Measurements from ENCODE around the gene LRRC2.
"Not testable (repeated sequence)": the region's sequence is repeated elsewhere in the genome, so short reads cannot be mapped to it uniquely, and the experiment has no call there.

LRRC2 gene

DNA sequence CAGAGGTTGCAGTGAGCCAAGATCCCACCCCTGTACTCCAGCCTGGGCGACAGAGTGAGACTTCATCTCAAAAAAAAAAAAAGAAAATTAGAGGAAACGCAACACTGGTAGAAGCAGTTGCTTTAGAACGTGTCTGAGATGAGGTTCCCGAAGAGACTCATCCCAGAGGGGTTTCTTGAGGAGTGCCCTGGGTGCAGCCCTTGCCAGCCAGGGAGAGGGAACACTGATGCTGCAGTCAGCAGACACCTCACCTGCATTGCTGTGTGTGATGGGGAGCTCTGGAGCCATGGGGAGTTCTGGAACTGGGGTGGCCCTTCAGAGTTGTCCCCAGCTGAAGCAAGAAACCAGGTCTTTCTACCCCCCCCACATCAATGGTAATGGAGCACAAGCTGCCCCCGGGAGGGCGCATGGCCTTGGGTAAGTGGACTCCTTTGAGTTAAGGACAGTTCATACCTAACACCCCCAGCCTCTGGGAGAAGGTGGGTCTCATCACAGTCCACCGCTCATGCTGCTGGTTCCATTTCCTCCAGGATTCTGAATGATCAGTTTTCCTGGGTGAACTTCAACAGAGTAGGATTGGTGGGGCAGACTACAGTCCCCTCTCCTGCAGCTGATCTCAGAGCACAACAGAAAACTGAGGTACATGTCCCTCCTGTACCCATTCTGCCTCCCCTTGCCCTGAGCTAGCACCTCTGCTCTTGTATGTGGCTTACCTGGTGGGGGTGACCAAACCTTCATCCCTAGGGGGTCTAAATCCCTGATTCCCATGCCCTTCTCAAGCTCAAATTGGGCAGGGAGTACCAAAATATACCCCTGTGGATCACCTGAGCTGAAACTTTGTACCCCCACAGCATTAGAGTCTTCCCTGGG, 18.7 kb upstream of the LRRC2 start:
- DNase-seq (ENCODE audit: low read depth in 2 of 3, low spot score in 1 of 3) = no peak

DNA sequence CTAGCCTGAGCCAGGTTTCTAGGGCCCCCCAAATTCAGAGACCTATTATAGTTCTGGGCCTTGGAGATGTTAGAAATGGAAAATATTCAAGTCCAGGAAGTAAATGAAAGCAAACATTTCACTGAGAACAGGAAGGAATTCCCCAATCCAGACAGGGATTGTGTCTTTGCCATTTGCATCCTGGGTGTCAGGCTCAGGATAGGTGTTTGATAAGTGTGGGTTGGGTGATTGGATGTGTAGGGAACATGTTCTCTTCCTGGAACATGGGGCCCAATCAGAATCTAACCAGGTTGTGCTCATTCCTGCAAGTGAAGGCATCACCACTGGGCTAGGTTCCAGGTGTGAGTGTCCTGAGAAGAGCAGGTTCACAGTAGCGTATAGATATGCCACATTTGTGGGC, 14.6 kb upstream of the LRRC2 start:
- no peak for DNase-seq (ENCODE audit: low read depth in 2 of 3, low spot score in 1 of 3)

DNA sequence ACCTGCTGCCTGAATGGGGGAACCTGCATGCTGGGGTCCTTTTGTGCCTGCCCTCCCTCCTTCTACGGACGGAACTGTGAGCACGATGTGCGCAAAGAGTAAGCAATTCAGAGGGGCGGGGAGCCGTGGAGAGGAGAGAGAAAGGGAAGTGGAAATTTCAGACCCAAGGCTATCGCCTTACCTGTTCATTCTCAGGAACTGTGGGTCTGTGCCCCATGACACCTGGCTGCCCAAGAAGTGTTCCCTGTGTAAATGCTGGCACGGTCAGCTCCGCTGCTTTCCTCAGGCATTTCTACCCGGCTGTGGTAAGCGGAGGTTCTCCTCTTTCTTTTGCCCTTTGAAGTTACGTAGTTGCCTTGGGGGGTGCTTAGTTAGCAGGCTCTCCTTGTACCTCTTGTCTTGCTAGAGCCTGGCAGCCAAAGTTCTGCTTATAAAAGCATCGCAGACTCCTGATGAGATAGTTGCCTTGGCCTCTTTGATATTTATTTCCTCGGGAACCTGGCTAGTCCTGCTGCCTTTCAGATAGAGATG, 13.7 kb upstream of the LRRC2 start:
- no peak for DNase-seq (ENCODE audit: low read depth in 2 of 3, low spot score in 1 of 3)

DNA sequence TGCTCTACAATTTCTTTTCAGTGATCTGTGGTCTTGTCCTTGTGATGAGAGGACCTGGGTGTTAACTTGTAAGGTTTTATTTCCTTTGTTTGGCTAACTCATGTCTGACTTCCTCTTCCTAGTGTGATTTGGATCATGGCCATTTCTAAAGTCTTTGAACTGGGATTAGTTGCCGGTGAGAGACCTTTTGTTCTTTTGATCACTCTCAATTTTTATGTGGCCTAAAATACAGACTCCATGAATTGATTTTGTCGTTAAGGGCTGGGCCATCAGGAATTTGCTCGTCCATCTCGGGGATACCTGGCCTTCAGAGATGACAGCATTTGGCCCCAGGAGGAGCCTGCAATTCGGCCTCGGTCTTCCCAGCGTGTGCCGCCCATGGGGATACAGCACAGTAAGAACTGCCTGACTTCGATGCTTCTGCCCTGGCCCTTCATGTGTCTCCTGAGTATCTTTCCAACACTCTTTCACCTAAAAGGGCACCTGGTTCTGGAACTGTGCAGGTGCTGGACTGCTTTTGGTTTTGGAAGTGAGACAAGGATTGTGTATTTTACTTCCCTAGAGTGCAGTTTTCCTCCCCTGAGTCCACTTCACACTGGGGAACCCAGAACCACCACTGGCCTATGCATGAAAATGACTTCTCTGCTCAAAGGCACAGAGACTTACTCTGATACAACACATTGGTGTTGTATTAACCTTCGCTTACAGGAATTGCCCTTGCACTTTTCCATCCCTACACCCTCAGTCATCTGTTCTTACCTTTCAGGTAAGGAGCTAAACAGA, 13.1 kb upstream of the LRRC2 start:
- no peak for DNase-seq (ENCODE audit: low read depth in 2 of 3, low spot score in 1 of 3)

DNA sequence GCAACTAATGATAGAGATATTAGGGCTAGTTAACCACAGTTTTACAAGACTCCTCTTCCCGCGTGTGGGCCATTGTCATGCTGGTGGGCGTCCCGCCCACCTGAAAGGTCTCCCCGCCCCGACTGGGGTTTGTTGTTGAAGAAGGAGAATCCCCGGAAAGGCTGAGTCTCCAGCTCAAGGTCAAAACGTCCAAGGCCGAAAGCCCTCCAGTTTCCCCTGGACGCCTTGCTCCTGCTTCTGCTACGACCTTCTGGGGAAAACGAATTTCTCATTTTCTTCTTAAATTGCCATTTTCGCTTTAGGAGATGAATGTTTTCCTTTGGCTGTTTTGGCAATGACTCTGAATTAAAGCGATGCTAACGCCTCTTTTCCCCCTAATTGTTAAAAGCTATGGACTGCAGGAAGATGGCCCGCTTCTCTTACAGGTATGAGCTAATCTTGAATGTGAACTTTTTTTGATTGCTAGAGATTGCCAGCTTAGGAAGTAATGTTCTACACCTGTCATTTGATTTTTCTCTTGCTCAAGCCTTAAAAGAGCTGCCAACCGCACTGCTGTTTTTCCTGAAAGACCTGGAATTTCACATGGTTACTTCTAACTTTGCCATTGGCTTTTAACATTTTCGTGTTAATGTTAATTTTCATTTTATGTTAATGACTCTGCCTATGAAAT, 11.6 kb upstream of the LRRC2 start:
- DNase-seq (ENCODE audit: low read depth in 2 of 3, low spot score in 1 of 3) = not testable (repeated sequence)

DNA sequence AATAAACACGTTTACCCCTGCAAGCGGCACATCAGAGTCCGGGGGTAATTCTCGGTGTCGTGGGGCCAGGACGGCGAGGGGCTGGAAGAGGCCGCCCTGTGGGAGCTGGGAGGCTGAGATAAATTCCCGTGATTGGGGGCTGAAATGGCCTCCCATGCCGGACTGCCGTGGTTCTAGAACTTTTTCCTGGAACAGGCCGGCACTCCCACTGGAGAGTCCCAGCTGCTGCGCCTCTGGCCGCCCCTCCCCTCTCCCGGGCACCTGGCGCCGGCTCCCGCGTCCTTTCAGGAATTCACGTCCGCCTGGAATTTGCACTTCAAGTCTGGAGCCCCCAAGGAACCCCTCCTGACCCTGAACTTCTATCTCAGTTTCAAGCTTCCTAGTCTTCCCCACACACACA, 10.8 kb upstream of the LRRC2 start:
- DNase-seq (ENCODE audit: low read depth in 2 of 3, low spot score in 1 of 3) = no peak

DNA sequence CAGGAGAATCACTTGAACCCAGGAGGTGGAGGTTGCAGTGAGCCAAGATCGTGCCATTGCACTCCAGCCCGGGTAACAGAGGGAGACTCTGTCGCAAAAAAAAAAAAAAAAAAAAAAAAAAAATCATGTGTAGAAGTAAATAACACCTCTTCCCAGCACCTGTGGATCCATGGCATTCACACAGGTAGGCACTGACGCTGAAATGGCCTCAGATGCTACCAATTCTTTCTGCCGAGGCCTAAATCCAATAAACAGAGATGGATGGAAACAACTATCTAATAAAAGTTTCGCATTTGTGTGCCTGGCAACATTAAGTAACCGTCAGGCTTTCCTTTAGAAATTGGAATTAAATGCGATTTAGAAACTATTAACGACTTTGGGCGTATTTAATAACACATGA, 10.3 kb upstream of the LRRC2 start:
- DNase-seq (ENCODE audit: low read depth in 2 of 3, low spot score in 1 of 3) = no peak

DNA sequence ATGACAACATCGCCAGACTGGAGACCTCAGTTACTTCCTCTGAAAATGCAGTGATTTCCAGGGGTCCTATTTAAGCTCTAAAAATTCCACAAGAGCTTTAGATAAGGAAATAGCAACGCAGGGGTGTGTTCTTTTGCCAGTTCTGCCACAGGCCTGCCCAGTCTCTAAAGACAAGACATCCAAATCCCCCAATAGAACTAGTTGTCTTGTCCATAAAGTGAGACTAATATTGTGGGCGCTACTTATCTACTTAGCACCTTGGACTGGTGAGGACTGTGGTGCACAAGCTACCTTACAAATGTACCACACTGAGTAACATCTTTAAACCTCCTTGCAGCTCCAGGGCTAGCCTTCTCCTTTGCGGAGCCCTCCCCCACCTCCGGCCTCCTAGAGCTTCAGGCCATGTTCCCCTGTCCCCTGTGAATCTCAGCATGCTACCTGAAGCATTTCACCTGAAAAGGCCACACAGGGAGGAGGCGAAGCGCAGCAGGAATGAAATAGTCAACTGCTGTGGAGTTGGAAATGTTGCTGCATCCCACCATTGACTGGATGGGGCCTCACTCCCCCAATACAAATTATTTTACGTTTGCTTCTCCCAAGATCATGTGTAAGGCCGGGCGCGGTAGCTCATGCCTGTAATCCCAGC, 9.6 kb upstream of the LRRC2 start:
- DNase-seq (ENCODE audit: low read depth in 2 of 3, low spot score in 1 of 3) = no peak

DNA sequence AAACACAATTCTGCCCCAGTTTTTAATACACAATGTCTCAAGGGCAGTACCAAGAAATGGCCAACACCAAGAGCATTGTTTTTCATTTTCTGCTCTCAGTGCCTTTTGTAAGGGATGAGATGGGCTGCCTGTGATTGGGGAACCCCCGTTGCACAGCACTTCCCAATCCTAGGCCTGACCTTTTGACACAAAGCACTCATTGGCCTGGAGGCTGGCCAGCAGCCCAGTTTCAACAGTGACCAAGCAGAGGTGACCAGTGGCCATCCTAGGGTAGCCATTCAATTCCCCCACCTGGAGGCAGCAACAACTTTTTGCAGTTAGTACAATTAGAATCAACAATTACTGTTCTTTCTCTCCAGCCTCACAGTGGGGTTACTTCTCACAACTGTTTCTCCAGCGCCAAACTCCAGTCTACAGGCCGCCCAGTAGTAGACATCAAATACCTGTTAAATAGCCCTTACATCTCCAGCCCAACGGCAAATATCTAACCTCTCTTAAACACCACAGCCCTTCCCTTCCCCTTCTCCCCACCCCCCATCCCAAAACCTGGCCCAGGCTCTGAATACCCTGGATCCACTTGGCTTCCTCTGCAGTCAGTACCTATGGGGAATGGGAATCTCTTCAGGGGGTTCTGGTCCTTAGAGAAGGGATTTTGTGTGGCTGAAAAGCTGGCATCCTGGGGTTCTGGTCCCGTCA, 8.9 kb upstream of the LRRC2 start:
- no peak for DNase-seq (ENCODE audit: low read depth in 2 of 3, low spot score in 1 of 3)

DNA sequence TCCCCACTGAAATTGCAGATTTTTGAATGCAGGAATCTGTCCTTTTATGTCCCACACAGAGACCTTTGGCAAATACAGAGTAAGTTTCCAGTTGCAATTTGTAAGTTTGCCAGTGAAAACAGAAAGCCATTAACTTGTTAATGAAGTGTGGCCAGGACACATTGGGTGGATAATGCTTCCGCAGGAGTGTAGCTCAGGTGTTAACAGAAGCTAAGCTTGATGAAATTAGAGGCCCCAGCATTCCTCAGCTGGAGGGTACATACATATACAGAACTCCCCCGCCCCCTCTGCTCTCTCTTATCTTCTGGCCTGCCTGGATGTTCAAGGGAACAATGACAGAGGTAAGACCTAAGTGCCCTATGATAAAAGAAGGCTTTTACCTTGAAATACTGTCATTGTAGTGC, 8.1 kb upstream of the LRRC2 start:
- DNase-seq (ENCODE audit: low read depth in 2 of 3, low spot score in 1 of 3) = no peak

DNA sequence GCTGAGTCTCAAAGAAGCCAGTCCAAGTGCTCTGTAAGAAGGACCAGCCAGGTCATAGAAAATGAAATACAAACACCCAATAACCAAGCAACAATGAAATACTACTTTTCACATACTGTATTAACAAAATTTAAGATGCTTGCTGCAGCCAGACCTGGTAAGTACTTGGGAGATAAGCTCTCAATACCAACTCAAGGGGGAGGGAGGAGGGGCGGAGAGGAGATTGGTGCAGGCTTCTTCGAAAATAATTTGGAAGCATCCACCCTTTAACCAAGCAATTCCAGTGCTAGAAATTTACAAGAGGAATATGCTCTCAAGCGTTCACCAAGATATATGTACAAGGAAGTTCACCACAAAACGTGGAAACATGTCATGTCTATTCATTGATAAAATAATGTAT, 7.6 kb upstream of the LRRC2 start:
- no peak for DNase-seq (ENCODE audit: low read depth in 2 of 3, low spot score in 1 of 3)

DNA sequence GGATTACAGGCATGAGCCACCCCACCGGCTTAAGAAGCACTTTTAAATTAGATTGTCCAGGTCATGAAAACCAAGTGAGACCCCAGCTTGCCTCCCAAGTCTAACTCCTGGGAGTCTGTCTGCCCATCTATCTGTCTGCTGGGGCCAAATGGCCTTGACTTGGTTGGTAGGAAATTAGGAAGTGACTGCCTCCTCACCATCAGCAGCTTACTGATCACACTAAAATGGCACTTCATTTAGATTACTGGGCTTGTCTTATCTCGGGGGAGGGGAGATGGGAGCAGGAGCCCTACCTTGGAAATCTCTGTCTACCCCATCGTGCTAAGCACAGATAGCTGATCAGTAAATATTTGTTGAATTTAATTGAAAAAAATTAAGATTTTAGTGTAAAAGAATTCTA, 5.6 kb upstream of the LRRC2 start:
- no peak for DNase-seq (ENCODE audit: low read depth in 2 of 3, low spot score in 1 of 3)

DNA sequence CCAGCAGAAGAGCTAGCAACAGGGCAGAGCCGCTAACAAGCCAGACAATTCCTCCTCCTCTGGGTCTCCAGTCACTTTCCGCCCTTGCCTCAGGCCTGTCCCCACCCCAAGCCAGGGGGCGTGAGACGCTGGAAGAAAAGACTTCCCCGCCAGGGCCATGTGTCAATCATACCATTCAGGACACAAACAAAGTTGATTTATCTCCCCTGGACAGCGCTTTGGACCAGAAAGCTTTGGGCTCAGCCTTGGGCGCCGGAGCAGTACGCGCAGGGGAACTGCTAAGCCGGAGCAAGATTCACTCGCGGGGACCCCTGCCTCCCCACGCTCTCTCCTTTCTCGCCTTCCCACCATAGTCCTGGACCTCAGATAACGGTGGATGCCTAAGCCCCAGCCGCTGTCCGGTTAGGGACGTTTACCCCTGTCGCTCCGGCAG, 479 bp downstream of the LRRC2 start:
- no peak for DNase-seq (ENCODE audit: low read depth in 2 of 3, low spot score in 1 of 3)

DNA sequence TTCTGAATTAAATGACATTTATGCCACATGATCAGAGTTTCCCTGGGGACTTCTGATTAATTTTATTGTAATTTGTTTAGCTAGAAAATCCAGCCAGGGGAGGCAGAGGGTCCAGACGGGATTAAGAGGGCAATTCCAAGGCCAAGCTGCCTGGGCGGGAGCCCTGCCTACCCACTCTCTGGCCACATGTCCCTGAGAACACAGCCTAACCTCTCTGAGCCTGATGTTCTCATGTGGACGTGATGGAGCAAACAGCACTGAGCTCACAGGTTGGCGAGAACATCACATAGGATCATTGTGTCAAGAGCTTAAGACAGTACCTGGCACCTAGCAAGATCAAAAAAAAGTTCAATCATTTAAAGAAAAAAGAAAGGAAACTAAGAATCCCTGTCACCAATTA, 1.0 kb downstream of the LRRC2 start:
- no peak for DNase-seq (ENCODE audit: low read depth in 2 of 3, low spot score in 1 of 3)

DNA sequence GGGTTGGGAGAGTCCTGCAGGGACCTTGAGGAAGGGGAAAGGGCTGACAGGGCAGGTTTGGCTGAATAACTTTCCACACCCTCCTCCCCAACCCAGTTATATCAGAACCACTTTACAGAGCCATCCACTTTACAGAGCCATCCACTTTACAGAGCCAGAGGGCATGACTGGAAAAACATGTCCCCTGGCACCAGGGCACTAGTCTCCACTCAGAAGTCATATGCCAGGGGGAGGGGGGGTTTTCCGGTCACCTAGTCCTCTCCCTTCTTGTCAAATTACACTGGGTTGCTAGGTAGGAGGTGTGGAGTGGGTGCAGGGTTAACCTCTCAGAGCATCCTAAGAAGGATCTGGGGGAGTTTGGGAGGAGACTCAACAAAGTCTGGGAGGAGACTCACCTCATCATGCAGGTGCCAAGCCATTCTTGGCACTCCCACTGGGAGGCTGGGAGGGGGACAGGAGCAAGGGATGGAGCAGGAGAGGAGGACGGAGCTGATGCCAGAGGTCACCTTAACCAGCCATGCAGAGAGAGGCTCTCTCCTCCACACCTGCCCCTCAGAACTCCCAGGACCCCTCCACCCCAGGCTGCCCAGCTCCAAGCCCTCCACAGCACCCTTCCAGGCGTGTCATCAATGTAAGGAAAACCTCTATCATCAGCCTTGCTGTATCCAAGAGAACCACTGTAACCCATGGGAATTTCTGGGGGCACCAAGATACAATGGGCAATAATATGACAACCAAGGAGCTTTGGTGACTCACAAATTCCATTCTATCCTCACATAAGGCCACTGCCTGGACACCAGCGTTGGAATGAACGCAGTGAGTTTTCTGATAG, 1.7 kb downstream of the LRRC2 start:
- no peak for DNase-seq (ENCODE audit: low read depth in 2 of 3, low spot score in 1 of 3)

DNA sequence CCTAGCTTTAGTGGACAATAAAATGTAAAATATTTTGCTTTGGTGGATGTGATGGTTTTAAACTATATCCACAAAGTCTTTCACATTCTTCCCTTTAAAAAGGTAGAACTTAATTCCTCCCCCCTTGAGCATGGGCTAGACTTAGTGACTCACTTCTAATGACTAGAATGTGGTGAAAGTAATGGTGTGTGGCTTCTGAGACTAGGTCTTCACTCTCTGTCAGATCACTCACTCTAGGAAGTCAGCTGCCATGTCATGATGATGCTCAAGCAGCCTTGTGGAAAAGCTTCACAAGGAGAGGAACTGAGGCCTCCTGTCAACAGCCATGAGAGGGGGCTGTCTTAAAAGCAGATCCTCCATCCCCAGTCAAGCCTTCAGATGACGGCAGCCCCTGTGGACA, 4.2 kb downstream of the LRRC2 start:
- DNase-seq (ENCODE audit: low read depth in 2 of 3, low spot score in 1 of 3) = no peak

DNA sequence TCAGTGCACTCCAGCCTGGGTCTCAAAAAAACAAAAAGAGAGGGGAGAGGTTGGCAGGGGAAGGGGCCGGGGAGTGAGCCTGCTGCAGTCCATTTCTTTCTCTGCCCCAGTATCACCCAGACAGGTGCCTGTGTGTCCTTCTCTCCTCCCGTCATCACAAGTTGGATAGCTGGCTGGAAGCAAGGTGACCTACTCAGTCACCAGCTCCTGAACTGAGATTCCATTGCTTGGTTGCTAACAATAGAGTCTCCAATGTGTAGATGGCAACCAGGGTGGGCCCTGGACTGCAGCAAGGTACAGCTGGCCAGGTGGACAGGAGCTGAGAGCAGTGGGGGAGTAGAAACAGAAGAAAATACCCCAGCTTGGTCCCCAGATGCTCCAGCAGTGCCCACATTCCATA, 4.6 kb downstream of the LRRC2 start:
- DNase-seq (ENCODE audit: low read depth in 2 of 3, low spot score in 1 of 3) = no peak

DNA sequence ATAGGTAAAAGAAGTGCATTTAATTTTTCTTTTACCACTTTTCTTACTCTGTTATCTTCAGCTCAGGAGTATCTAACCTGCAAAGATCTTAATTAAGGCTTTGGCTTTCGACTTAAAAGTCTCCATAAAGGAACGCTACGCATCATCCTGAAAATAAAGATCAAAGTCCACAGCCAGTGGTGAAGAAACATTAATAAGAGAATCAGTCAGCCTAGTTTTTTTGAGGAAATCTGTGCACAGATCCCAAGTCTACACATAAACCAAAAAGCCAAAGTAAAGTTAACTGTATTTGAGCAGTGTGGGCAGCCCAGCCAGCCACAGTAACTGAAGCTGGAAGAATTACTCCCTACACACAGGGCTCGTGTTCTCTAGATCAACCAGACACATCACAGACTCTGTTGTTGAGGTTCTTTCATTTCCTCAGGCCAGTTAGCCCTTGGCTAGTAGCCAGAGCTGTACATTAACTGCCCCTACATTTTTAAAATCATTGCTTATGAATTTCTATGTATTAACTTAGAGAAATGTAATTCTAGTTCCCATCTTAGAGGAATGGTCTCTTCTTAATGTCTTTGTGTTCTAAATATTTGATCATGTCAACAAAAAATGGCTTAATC, 6.9 kb downstream of the LRRC2 start:
- no peak for DNase-seq (ENCODE audit: low read depth in 2 of 3, low spot score in 1 of 3)

All from stimulated activated CD4-positive, alpha-beta T cell treated with anti-CD3 and anti-CD28 coated beads, Interleukin-12 subunit alpha, Interleukin-12 subunit beta, amount 100 ng/mL, for 48 hours (primary cell).